Prostate gland (tissue), 2 donors: ENCODE results near the gene MATK.

ENCODE experiments used
- CTCF ChIP-seq, 4 experiments: fragments of 200-600 bp in 2 of 4; fragments of 450-650 bp in 2 of 4; sonication (generic) in 2 of 4; IDR thresholded peaks; 1 replicate in 3 of 4; 2 replicates in 1 of 4; pipeline ENCODE4 v1.5.1; 2016 to 2019; ENCODE audit warnings: antibody characterized with exemption in 4 of 4, mild to moderate bottlenecking in 2 of 4, moderate library complexity in 2 of 4
- POLR2A ChIP-seq: fragments of 450-650 bp; IDR thresholded peaks from one replicate; pipeline ENCODE4 v1.6.1; 2016; ENCODE audit warnings: antibody characterized with exemption, mild to moderate bottlenecking

GRCh38 chr19:3796358-3796757 is 10.2 kb upstream of the MATK start:
- TF ChIP-seq CTCF (IDR thresholded peaks at IDR 0.05), result no peak
- TF ChIP-seq POLR2A, result no peak
